Measurements from ENCODE around the gene NBEAL2.

NBEAL2 gene

DNA sequence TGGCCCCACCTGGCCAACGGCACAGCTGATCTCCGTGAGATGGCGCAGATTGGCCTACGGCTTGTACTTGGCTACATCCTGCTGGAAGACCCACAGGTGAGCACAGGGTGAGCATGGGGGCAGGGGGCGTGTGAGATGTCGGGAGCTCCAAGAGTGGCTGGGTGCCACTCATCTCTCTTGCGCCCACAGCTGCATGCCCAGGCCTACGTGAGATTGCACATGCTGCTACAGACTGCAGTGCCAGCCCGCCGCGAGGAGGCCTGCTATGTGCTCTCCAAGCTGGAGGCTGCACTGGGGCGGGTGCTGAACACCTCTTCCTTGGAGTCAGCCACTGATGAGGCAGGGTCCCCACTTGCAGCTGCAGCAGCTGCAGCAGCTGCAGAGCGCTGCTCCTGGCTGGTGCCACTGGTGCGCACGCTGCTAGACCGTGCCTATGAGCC is 22.3 kb downstream of the NBEAL2 start:
- TF ChIP-seq CTCF (IDR thresholded peaks at IDR 0.05; ENCODE audit: insufficient read depth, low read depth, low read length, missing control alignments): no peak
- no peak overlapping the region for H3K4me3 ChIP-seq (ENCODE audit: low read depth, low read length)
- no peak for DNase-seq (ENCODE audit: low read depth)

- DNase-seq (ENCODE audit: low read depth): no peak
- no peak overlapping the region for H3K4me3 ChIP-seq (ENCODE audit: low read depth, low read length)
- no peak for TF ChIP-seq CTCF (IDR thresholded peaks at IDR 0.05; ENCODE audit: insufficient read depth, low read depth, low read length, missing control alignments)
These were observed 22.9 kb downstream of the NBEAL2 start for GRCh38 chr3:47002171-47003055.

GRCh38 chr3:47003056-47003410 is 23.6 kb downstream of the NBEAL2 start:
- TF ChIP-seq CTCF (IDR thresholded peaks at IDR 0.05; ENCODE audit: insufficient read depth, low read depth, low read length, missing control alignments): no peak
- H3K4me3 ChIP-seq (ENCODE audit: low read depth, low read length): no peak overlapping the region
- no peak for DNase-seq (ENCODE audit: low read depth)

DNA sequence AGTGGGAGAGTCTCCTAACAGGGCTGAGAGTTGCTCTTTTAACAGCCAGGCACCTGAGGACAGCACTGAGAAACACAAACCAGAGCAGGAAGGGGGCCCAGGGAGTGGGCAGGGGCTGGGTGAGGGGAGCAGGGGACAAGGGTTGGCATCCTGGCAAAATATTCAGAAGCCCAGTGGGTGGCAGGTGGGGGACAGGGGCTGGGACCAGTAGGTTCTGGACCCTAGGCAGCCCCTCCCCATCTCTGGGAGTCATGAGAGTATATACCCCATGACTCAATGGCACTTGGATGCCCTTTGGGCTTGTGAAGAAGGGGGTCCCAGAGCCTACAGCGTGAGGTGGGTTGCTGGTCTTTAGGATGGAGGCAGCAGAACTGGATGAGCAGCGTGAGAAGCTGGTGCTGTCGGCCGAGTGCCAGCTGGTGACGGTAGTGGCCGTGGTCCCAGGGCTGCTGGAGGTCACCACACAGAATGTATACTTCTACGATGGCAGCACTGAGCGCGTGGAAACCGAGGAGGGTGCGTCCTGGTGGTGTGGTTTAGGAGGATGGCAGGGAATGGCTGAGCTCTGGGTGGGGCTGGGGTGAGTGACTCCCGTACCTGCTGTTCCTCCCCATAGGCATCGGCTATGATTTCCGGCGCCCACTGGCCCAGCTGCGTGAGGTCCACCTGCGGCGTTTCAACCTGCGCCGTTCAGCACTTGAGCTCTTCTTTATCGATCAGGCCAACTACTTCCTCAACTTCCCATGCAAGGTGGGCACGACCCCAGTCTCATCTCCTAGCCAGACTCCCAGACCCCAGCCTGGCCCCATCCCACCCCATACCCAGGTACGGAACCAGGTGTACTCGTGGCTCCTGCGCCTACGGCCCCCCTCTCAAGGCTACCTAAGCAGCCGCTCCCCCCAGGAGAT is 24.2 kb downstream of the NBEAL2 start:
- no peak for TF ChIP-seq CTCF (IDR thresholded peaks at IDR 0.05; ENCODE audit: insufficient read depth, low read depth, low read length, missing control alignments)
- no peak for DNase-seq (ENCODE audit: low read depth)
- no peak overlapping the region for H3K4me3 ChIP-seq (ENCODE audit: low read depth, low read length)

GRCh38 chr3:47004369-47005211 is 25.1 kb downstream of the NBEAL2 start:
- no peak for DNase-seq (ENCODE audit: low read depth)
- no peak for TF ChIP-seq CTCF (IDR thresholded peaks at IDR 0.05; ENCODE audit: insufficient read depth, low read depth, low read length, missing control alignments)
- H3K4me3 ChIP-seq (ENCODE audit: low read depth, low read length): no peak overlapping the region

All from GM12865 (cell line).